ENCODE measurements around the gene FHL2. TPM values are rescaled to one million over a fixed set of nuclear protein-coding genes. Genes with fewer than 3 reads are reported as not detected.

The FHL2 gene
- total and polyA plus RNA-seq, 9 of the 15 experiments (the other 6 are each of a cell fraction or from before 2014, with no cell fraction given), result 7.5 to 33.1 (median 23.9) TPM

GRCh38 chr2:105438104-105438929 lies 39.5 kb upstream of the FHL2 start (continued):
- TF ChIP-seq REST (IDR thresholded peaks at IDR 0.05; ENCODE audit: borderline replicate concordance) (no peak), REST (CRISPR knock-in tag; IDR thresholded peaks at IDR 0.05; ENCODE audit: low read depth) (no peak), RCOR1 (IDR thresholded peaks at IDR 0.05; ENCODE audit: borderline replicate concordance in 1 of 2, low read depth in 2 of 2, low read length in 2 of 2) (0 out of 4 replicates have a peak, but pooled peaks of 1 of the 2 experiments have one; percentile 60), E2F4 (CRISPR knock-in tag; IDR thresholded peaks at IDR 0.05; ENCODE audit: low read depth) (no peak), ZZZ3 (IDR thresholded peaks at IDR 0.05) (no peak), LARP7 (IDR thresholded peaks at IDR 0.05) (no peak), EP400 (IDR thresholded peaks at IDR 0.05) (no peak), GMEB1 (CRISPR knock-in tag; IDR thresholded peaks at IDR 0.05) (no peak), MTA2 (IDR thresholded peaks at IDR 0.05; ENCODE audit: low read depth) (peak; percentile 25; the same call in 1 of the 2 replicates), ILK (tag; IDR thresholded peaks at IDR 0.05; ENCODE audit: borderline replicate concordance, low read depth) (no peak), MCM5 (IDR thresholded peaks at IDR 0.05; ENCODE audit: low read depth) (no peak), PRPF4 (IDR thresholded peaks at IDR 0.05; ENCODE audit: insufficient read depth, low read depth, low read length, poor library complexity, severe bottlenecking) (no peak), SPI1 (IDR thresholded peaks at IDR 0.05; ENCODE audit: borderline replicate concordance, low read depth, low read length) (no peak), ZNF561 (CRISPR knock-in tag; conservative IDR thresholded peaks at IDR 0.05) (no peak), ARNT (IDR thresholded peaks at IDR 0.05) (no peak), ELF1 (tag; IDR thresholded peaks at IDR 0.05) (no peak), HDAC3 (IDR thresholded peaks at IDR 0.05; ENCODE audit: borderline replicate concordance, partially characterized antibody) (no peak)
